AG10803 (cell line): ENCODE results near the gene GRM8.

ENCODE experiments used
- DNase-seq: peaks from one replicate; pipeline ENCODE4 v3.0.0; 2010; ENCODE audit warnings: low read depth
- H3K4me3 ChIP-seq: 2 replicates; pipeline ENCODE4 v1.5.1; 2011; ENCODE audit warnings: mild to moderate bottlenecking, low read length, control low read depth
- CTCF ChIP-seq: conservative IDR thresholded peaks from 2 replicates; pipeline ENCODE4 v1.5.1; 2011; ENCODE audit warnings: mild to moderate bottlenecking, low read length, control low read depth, inconsistent platforms

The GRM8 gene

GRCh38 chr7:126809188-126809587 lies 443.6 kb downstream of the GRM8 start:
- DNase-seq, result no peak
- no peak overlapping the region for H3K4me3 ChIP-seq
- TF ChIP-seq CTCF, result no peak

- no peak for TF ChIP-seq CTCF
- no peak overlapping the region for H3K4me3 ChIP-seq
- no peak for DNase-seq
These were observed 446.1 kb downstream of the GRM8 start for GRCh38 chr7:126806614-126807013.

- no peak overlapping the region for H3K4me3 ChIP-seq
- no peak for TF ChIP-seq CTCF
- DNase-seq, result no peak
These were observed 447.4 kb downstream of the GRM8 start for GRCh38 chr7:126805351-126805750.

- TF ChIP-seq CTCF, result no peak
- no peak overlapping the region for H3K4me3 ChIP-seq
- DNase-seq, result no peak
These were observed 448.1 kb downstream of the GRM8 start for GRCh38 chr7:126804604-126805003.

- no peak overlapping the region for H3K4me3 ChIP-seq
- no peak for TF ChIP-seq CTCF
- no peak for DNase-seq
These were observed 448.8 kb downstream of the GRM8 start for GRCh38 chr7:126803990-126804389.

GRCh38 chr7:126803060-126803665 lies 449.6 kb downstream of the GRM8 start:
- TF ChIP-seq CTCF, result peak; percentile 73
- H3K4me3 ChIP-seq, result no peak overlapping the region
- peak; percentile 67 for DNase-seq

- no peak overlapping the region for H3K4me3 ChIP-seq
- TF ChIP-seq CTCF, result no peak
- no peak for DNase-seq
These were observed 451.0 kb downstream of the GRM8 start for GRCh38 chr7:126801733-126802132.
